ENCODE data around the gene MYMX. TPM values are rescaled to one million over a fixed set of nuclear protein-coding genes. Genes with fewer than 3 reads are reported as not detected.

MYMX gene
- total RNA-seq, 2 experiments from 2014 or later: not detected

DNA sequence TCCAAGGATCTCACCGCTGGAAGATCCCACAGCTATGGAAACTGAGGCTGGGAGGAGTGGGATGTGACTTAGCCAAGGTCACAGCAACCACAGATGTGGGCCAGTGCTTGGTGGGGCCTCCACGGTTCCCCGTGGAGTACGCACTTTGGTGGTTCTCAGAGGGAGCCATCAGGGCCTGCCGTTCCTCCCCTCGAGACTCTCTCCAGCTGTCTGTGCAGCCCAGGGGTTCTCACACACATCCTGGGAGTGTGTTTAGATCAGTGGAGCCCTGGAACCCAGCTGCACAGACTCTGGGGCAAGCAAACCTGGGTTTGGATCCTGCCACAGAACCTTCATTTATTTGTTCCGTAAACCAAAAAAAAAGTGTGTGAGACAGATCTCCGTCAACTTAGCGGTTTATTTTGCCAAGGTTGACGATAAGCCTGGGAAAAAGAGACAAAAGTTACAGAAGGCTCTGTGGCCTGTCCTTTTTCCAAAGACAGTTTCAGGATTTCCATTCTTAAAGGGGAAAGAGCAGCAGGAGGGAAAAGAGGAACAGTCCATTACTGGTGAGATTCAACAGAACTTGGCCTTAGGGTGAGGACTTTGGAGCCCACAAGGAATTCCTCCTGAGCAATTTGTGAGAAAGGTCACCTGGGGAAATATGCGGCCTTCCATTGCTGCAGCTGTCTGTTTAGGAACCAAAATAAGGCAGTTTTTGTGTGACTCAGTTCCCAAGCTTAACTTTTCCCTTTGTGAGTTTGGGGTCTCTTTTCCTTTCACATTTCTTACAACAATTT, 13.6 kb upstream of the MYMX start:
- ATAC-seq (ENCODE audit: poor library complexity): no peak
- intact Hi-C loops (cut with DNase I, micrococcal nuclease): no loop called here
- no peaks in the 10 kb centered on the region for H3K27me3 ChIP-seq (ENCODE audit: control insufficient read depth in 1 of 2, insufficient read depth in 2 of 2, low read length in 2 of 2)
- no peaks in the 10 kb centered on the region for H3K4me1 Mint-ChIP-seq (ENCODE audit: low read depth)
- no peak for DNase-seq
- no peaks in the 10 kb centered on the region for H3K27me3 Mint-ChIP-seq
- H3K36me3 ChIP-seq (ENCODE audit: insufficient read depth, low read length): no peaks in the 10 kb centered on the region
- H3K36me3 Mint-ChIP-seq (ENCODE audit: low read depth): no peaks in the 10 kb centered on the region
- H3K27ac ChIP-seq (ENCODE audit: low read depth in 1 of 2, low read length in 2 of 2): no peak overlapping the region
- H3K4me1 ChIP-seq (ENCODE audit: insufficient read depth, low read length): no peaks in the 10 kb centered on the region
- TF ChIP-seq, protein P1, sequence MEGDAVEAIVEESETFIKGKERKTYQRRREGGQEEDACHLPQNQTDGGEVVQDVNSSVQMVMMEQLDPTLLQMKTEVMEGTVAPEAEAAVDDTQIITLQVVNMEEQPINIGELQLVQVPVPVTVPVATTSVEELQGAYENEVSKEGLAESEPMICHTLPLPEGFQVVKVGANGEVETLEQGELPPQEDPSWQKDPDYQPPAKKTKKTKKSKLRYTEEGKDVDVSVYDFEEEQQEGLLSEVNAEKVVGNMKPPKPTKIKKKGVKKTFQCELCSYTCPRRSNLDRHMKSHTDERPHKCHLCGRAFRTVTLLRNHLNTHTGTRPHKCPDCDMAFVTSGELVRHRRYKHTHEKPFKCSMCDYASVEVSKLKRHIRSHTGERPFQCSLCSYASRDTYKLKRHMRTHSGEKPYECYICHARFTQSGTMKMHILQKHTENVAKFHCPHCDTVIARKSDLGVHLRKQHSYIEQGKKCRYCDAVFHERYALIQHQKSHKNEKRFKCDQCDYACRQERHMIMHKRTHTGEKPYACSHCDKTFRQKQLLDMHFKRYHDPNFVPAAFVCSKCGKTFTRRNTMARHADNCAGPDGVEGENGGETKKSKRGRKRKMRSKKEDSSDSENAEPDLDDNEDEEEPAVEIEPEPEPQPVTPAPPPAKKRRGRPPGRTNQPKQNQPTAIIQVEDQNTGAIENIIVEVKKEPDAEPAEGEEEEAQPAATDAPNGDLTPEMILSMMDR (IDR thresholded peaks at IDR 0.05): no peak
- POLR2A ChIA-PET: no interaction called here
- H3K9me3 ChIP-seq (ENCODE audit: control insufficient read depth in 1 of 2, insufficient read depth in 1 of 2, low read length in 2 of 2): no peaks in the 10 kb centered on the region
- CTCF ChIA-PET: no interaction called here
- no peak overlapping the region for H3K4me3 Mint-ChIP-seq
- no peak overlapping the region for H3K27ac Mint-ChIP-seq
- H3K9me3 Mint-ChIP-seq: no peaks in the 10 kb centered on the region
- no peak overlapping the region for H3K4me3 ChIP-seq (ENCODE audit: low read length)

DNA sequence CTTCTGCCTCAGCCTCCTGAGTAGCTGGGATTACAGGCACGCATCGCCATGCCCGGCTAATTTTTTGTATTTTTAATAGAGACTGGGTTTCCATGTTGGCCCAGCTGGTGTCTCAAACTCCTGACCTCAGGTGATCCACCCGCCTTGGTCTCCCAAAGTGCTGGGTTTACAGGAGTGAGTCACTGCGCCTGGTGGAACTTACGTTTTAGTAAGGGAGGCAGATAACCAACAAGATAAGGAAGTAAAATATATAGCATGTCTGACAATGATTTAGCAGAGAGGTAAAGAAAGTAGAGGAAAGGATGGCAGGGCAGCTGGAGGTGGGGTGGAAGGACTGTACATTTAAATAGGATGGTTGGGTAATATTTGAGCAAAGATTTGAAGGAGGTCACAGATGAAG, 12.8 kb upstream of the MYMX start:
- Mint-ChIP-seq H3K4me1 (ENCODE audit: low read depth) (no peaks in the 10 kb centered on the region), H3K4me3 (no peak overlapping the region), H3K27me3 (no peaks in the 10 kb centered on the region), H3K27ac (no peak overlapping the region), H3K36me3 (ENCODE audit: low read depth) (no peaks in the 10 kb centered on the region), H3K9me3 (no peaks in the 10 kb centered on the region)
- Histone ChIP-seq H3K9me3 (ENCODE audit: control insufficient read depth in 1 of 2, insufficient read depth in 1 of 2, low read length in 2 of 2) (no peaks in the 10 kb centered on the region), H3K27ac (ENCODE audit: low read depth in 1 of 2, low read length in 2 of 2) (no peak overlapping the region), H3K36me3 (ENCODE audit: insufficient read depth, low read length) (no peaks in the 10 kb centered on the region), H3K4me3 (ENCODE audit: low read length) (no peak overlapping the region), H3K4me1 (ENCODE audit: insufficient read depth, low read length) (no peaks in the 10 kb centered on the region), H3K27me3 (ENCODE audit: control insufficient read depth in 1 of 2, insufficient read depth in 2 of 2, low read length in 2 of 2) (no peaks in the 10 kb centered on the region)
- ATAC-seq (ENCODE audit: poor library complexity) (no peak), DNase-seq (no peak)
- TF ChIP-seq, protein P1 (IDR thresholded peaks at IDR 0.05): no peak
- POLR2A ChIA-PET: interaction anchor here (0.9 kb wide), 1 partner anchor 58 kb away, joined by 3 read pairs; no protein-coding TSS in a partner anchor
- CTCF ChIA-PET: no interaction called here
- intact Hi-C loops (cut with DNase I, micrococcal nuclease): no loop called here

DNA sequence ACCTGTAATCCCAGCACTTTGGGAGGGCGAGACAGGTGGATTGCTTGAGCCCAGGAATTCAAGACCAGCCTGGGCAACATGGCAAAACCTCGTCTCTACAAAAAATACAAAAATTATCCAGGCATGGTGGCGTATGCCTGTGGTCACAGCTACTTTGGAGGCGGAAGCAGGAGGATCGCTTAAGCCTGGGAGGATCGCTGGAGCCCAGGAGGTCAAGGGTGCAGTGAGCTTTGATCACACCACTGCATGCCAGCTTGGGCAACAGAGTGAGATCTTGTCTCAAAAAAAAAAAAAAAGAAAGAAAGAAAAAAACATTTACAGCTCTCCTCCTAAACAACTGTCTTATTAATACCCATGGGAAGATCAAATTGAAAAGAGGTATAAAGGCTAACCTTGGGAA, 8.8 kb upstream of the MYMX start:
- no peaks in the 10 kb centered on the region for H3K27me3 ChIP-seq (ENCODE audit: control insufficient read depth in 1 of 2, insufficient read depth in 2 of 2, low read length in 2 of 2)
- ChIA-PET POLR2A (no interaction called here), CTCF (no interaction called here)
- no peaks in the 10 kb centered on the region for H3K9me3 Mint-ChIP-seq
- intact Hi-C loops (cut with DNase I, micrococcal nuclease): no loop called here
- no peaks in the 10 kb centered on the region for H3K27me3 Mint-ChIP-seq
- TF ChIP-seq, protein P1 (IDR thresholded peaks at IDR 0.05): no peak
- no peak overlapping the region for H3K4me3 ChIP-seq (ENCODE audit: low read length)
- ATAC-seq (ENCODE audit: poor library complexity): no peak
- no peaks in the 10 kb centered on the region for H3K4me1 ChIP-seq (ENCODE audit: insufficient read depth, low read length)
- no peak for DNase-seq
- H3K4me1 Mint-ChIP-seq (ENCODE audit: low read depth): no peaks in the 10 kb centered on the region
- no peak overlapping the region for H3K4me3 Mint-ChIP-seq
- H3K27ac ChIP-seq (ENCODE audit: low read depth in 1 of 2, low read length in 2 of 2): no peak overlapping the region
- H3K27ac Mint-ChIP-seq: no peak overlapping the region
- no peaks in the 10 kb centered on the region for H3K36me3 ChIP-seq (ENCODE audit: insufficient read depth, low read length)
- H3K36me3 Mint-ChIP-seq (ENCODE audit: low read depth): no peaks in the 10 kb centered on the region
- no peaks in the 10 kb centered on the region for H3K9me3 ChIP-seq (ENCODE audit: control insufficient read depth in 1 of 2, insufficient read depth in 1 of 2, low read length in 2 of 2)

Measured in CD4-positive, alpha-beta T cell (primary cell).